H9 (cell line): ENCODE data around the gene OAS2. TPM values are rescaled to one million over a fixed set of nuclear protein-coding genes. Genes with fewer than 3 reads are reported as not detected.

ENCODE experiments used
- DNase-seq: peaks from one replicate; pipeline ENCODE4 v3.0.0-alpha.2; 2017
- H2AFZ ChIP-seq: one replicate; pipeline ENCODE4 v1.6.1; 2013; ENCODE audit warnings: mild to moderate bottlenecking, low read length, control low read depth, moderate library complexity
- H2AK5ac ChIP-seq: 2 replicates; pipeline ENCODE4 v1.6.1; 2013; ENCODE audit warnings: low read length, control low read depth, mixed read lengths; ENCODE audit not compliant: insufficient read length
- H2BK120ac ChIP-seq: one replicate; pipeline ENCODE4 v1.6.1; 2013; ENCODE audit warnings: low read depth, mild to moderate bottlenecking, low read length, control low read depth, inconsistent platforms; ENCODE audit not compliant: poor library complexity, severe bottlenecking
- H2BK12ac ChIP-seq: 2 replicates; pipeline ENCODE4 v1.6.1; 2013; ENCODE audit warnings: low read length, control low read depth, mixed read lengths, low read depth; ENCODE audit not compliant: insufficient read length
- H2BK15ac ChIP-seq: 2 replicates; pipeline ENCODE4 v1.6.1; 2013; ENCODE audit warnings: low read depth, low read length, control low read depth
- H2BK20ac ChIP-seq: one replicate; pipeline ENCODE4 v1.6.1; 2013; ENCODE audit warnings: low read depth, mild to moderate bottlenecking, low read length, control low read depth, inconsistent platforms; ENCODE audit not compliant: poor library complexity, severe bottlenecking
- H2BK5ac ChIP-seq: 2 replicates; pipeline ENCODE4 v1.6.1; 2013; ENCODE audit warnings: low read length, control low read depth, mixed read lengths; ENCODE audit not compliant: insufficient read length
- H3K14ac ChIP-seq: 2 replicates; pipeline ENCODE4 v1.6.1; 2013; ENCODE audit warnings: low read length, control low read depth; ENCODE audit not compliant: insufficient read depth
- H3K18ac ChIP-seq: 2 replicates; pipeline ENCODE4 v1.6.1; 2013; ENCODE audit warnings: low read depth, mild to moderate bottlenecking, mixed read lengths, low read length, control low read depth; ENCODE audit not compliant: insufficient read length
- H3K23ac ChIP-seq: 2 replicates; pipeline ENCODE4 v1.6.1; 2013; ENCODE audit warnings: low read length, control low read depth, mixed read lengths, low read depth; ENCODE audit not compliant: insufficient read length
- H3K23me2 ChIP-seq: 2 replicates; pipeline ENCODE4 v1.6.1; 2013; ENCODE audit warnings: low read depth, mild to moderate bottlenecking, mixed read lengths, low read length, control low read depth; ENCODE audit not compliant: insufficient read length, poor library complexity, severe bottlenecking
- H3K27ac ChIP-seq: 2 replicates; pipeline ENCODE4 v1.5.1; 2013; ENCODE audit warnings: low read length, control low read depth, mixed read lengths, low read depth; ENCODE audit not compliant: insufficient read length
- H3K27me3 ChIP-seq: 2 replicates; pipeline ENCODE4 v1.6.1; 2013; ENCODE audit warnings: low read length, control low read depth, inconsistent platforms; ENCODE audit not compliant: insufficient read depth
- H3K4ac ChIP-seq: 2 replicates; pipeline ENCODE4 v1.6.1; 2013; ENCODE audit warnings: low read depth, mild to moderate bottlenecking, control low read depth, inconsistent platforms, low read length, moderate library complexity
- H3K4me1 ChIP-seq: 2 replicates; pipeline ENCODE4 v1.6.1; 2013; ENCODE audit warnings: low read length, control low read depth, inconsistent platforms; ENCODE audit not compliant: insufficient read depth
- H3K4me2 ChIP-seq: 2 replicates; pipeline ENCODE4 v1.6.1; 2013; ENCODE audit warnings: low read length, control low read depth, mixed read lengths; ENCODE audit not compliant: insufficient read length, insufficient read depth
- H3K56ac ChIP-seq: 2 replicates; pipeline ENCODE4 v1.6.1; 2013; ENCODE audit warnings: low read depth, mild to moderate bottlenecking, mixed read lengths, low read length, control low read depth; ENCODE audit not compliant: insufficient read length
- H3K79me1 ChIP-seq: 2 replicates; pipeline ENCODE4 v1.6.1; 2013; ENCODE audit warnings: low read depth, mild to moderate bottlenecking, moderate library complexity, low read length, control low read depth, inconsistent platforms; ENCODE audit not compliant: insufficient read depth, poor library complexity, severe bottlenecking
- H3K79me2 ChIP-seq: 2 replicates; pipeline ENCODE4 v1.6.1; 2013; ENCODE audit warnings: low read length, control low read depth, inconsistent platforms; ENCODE audit not compliant: insufficient read depth
- H3K9ac ChIP-seq: 2 replicates; pipeline ENCODE4 v1.6.1; 2013; ENCODE audit warnings: low read length, control low read depth, mixed read lengths; ENCODE audit not compliant: insufficient read length; ENCODE audit errors: extremely low read depth
- H3K9me3 ChIP-seq: one replicate; pipeline ENCODE4 v1.6.1; 2013; ENCODE audit warnings: low read depth, low read length, inconsistent platforms; ENCODE audit not compliant: control insufficient read depth
- H3T11ph ChIP-seq: one replicate; pipeline ENCODE4 v1.6.1; 2013; ENCODE audit warnings: mild to moderate bottlenecking, low read length, control low read depth, inconsistent platforms
- H4K20me1 ChIP-seq: one replicate; pipeline ENCODE4 v1.6.1; 2013; ENCODE audit not compliant: control insufficient read depth, insufficient read length, insufficient read depth
- H4K5ac ChIP-seq: 2 replicates; pipeline ENCODE4 v1.6.1; 2013; ENCODE audit warnings: low read depth, mild to moderate bottlenecking, mixed read lengths, low read length, control low read depth; ENCODE audit not compliant: insufficient read length
- H4K8ac ChIP-seq: replicated peaks from 2 replicates; pipeline ENCODE4 v1.6.1; 2013; ENCODE audit warnings: low read length, control low read depth, mixed read lengths, low read depth; ENCODE audit not compliant: insufficient read length
- H4K91ac ChIP-seq: 2 replicates; pipeline ENCODE4 v1.6.1; 2013; ENCODE audit warnings: low read depth, mild to moderate bottlenecking, moderate library complexity, mixed read lengths, low read length, control low read depth; ENCODE audit not compliant: insufficient read length
- H3K27ac Mint-ChIP-seq, 3 experiments: 2 replicates in 2 of 3; 3 replicates in 1 of 3; pipeline ENCODE4 v1.8.0; 2020 to 2021; ENCODE audit warnings: mixed read lengths in 3 of 3, mild to moderate bottlenecking in 1 of 3, moderate library complexity in 1 of 3
- H3K27me3 Mint-ChIP-seq: 2 replicates; pipeline ENCODE4 v1.8.0; 2021; ENCODE audit warnings: low read depth, mild to moderate bottlenecking, moderate library complexity, mixed read lengths
- H3K36me3 Mint-ChIP-seq, 3 experiments: 2 replicates in 2 of 3; 3 replicates in 1 of 3; pipeline ENCODE4 v1.8.0; 2020 to 2021; ENCODE audit warnings: low read depth in 3 of 3, mixed read lengths in 3 of 3; ENCODE audit not compliant: insufficient read depth in 1 of 3
- H3K4me1 Mint-ChIP-seq, 2 experiments: 2 replicates each; pipeline ENCODE4 v1.8.0; 2020; ENCODE audit warnings: mixed read lengths in 2 of 2
- H3K4me3 Mint-ChIP-seq, 2 experiments: 2 replicates in 1 of 2; 3 replicates in 1 of 2; pipeline ENCODE4 v1.8.0; 2020 to 2021; ENCODE audit warnings: mild to moderate bottlenecking in 2 of 2, mixed read lengths in 2 of 2, moderate library complexity in 1 of 2
- H3K9me3 Mint-ChIP-seq, 2 experiments: 2 replicates in 1 of 2; 3 replicates in 1 of 2; pipeline ENCODE4 v1.8.0; 2020; ENCODE audit warnings: mild to moderate bottlenecking in 2 of 2, mixed read lengths in 2 of 2, moderate library complexity in 1 of 2
- WGBS: extraction: QIAGEN DNeasy Blood & Tissue Kit; methylation state at CpG from one replicate; pipeline ENCODE4 v1.1.7; 2013; ENCODE audit warnings: missing lambda C conversion rate, low lambda C conversion rate, mixed read lengths; ENCODE audit not compliant: insufficient read length; ENCODE audit errors: extremely low coverage; 5-methylcytosine and 5-hydroxymethylcytosine counted together
- total RNA-seq: library from RNA; stranded (reverse); gene quantifications from 2 replicates; pipeline ENCODE4 v1.2.1, GENCODE V29; 2021
- TF ChIP-seq, protein P1 (sequence below): fragments of 200-600 bp; sonication (generic); conservative IDR thresholded peaks from 3 replicates; pipeline ENCODE4 v1.8.0; 2021; ENCODE audit warnings: antibody characterized with exemption, mild to moderate bottlenecking

OAS2 gene
- total RNA-seq, 1 experiment from 2014 or later, result not detected

DNA sequence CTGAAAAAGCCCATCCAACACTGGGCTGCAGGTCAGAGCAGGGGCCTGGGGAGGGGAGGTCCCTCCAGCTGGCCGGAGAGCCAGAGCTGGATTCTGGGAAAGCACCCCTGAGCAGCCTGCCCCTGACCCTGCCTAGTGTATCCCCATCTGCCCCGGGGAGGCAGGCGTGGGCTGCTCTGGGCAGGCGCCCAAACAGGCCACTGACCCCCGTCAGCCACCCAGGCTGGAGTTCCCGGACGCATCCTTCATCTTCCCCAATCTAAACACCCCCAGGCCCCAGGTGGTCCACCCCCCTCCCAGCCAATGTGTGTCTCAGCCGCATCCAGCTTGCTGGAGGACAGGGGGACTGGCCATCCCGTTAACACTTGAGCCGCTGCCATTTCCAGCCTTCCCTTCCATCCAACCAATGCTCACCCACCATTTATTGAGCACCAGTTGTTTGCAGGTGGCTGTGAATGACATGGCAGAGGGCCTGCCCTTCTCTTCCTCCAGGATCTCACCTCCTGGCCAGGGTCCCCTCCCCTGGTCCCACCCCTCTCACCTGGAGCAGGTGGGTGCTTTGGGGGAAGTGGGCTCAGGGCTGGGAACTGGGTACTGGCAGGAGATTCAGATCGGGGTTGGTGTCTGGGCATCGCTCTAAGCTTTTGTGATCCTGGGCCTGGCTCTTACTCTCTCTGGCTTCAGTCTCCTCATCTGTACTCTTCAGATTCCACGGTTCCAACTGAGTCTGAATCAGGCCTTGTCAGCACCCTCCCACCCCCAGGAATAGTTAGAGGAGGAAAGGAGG, 77.5 kb downstream of the OAS2 start:
- no peak overlapping the region for H3K18ac ChIP-seq
- no peaks in the 10 kb centered on the region for H3K9me3 ChIP-seq
- H3K79me2 ChIP-seq, result no peaks in the 10 kb centered on the region
- H4K5ac ChIP-seq, result no peak overlapping the region
- Mint-ChIP-seq H3K27ac (no peak overlapping the region), H3K27me3 (peaks cover 59% of the 10 kb centered on the region), H3K9me3 (no peaks in the 10 kb centered on the region), H3K4me3 (peak overlapping the region; percentile 59 to 79), H3K4me1 (0 out of 4 replicates have a peak, but pooled peaks cover 0 to 3% of the 10 kb centered on the region in 2 experiments), H3K36me3 (no peaks in the 10 kb centered on the region; a peak in 1 of 7 replicates)
- H3T11ph ChIP-seq, result no peak overlapping the region
- H3K56ac ChIP-seq, result no peak overlapping the region
- H4K91ac ChIP-seq, result no peak overlapping the region
- no peak overlapping the region for H2BK5ac ChIP-seq
- WGBS, result no CpG with 5 or more reads among the region's 13 CpGs
- H3K9ac ChIP-seq, result no peak overlapping the region
- no peak overlapping the region for H2BK120ac ChIP-seq
- H2AFZ ChIP-seq, result no peak overlapping the region
- no peak overlapping the region for H3K4ac ChIP-seq
- TF ChIP-seq, protein P1, sequence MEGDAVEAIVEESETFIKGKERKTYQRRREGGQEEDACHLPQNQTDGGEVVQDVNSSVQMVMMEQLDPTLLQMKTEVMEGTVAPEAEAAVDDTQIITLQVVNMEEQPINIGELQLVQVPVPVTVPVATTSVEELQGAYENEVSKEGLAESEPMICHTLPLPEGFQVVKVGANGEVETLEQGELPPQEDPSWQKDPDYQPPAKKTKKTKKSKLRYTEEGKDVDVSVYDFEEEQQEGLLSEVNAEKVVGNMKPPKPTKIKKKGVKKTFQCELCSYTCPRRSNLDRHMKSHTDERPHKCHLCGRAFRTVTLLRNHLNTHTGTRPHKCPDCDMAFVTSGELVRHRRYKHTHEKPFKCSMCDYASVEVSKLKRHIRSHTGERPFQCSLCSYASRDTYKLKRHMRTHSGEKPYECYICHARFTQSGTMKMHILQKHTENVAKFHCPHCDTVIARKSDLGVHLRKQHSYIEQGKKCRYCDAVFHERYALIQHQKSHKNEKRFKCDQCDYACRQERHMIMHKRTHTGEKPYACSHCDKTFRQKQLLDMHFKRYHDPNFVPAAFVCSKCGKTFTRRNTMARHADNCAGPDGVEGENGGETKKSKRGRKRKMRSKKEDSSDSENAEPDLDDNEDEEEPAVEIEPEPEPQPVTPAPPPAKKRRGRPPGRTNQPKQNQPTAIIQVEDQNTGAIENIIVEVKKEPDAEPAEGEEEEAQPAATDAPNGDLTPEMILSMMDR, result no peak
- no peak overlapping the region for H3K27ac ChIP-seq
- H3K23me2 ChIP-seq, result no peaks in the 10 kb centered on the region
- H3K79me1 ChIP-seq, result no peaks in the 10 kb centered on the region
- no peak overlapping the region for H4K8ac ChIP-seq
- no peak overlapping the region for H2AK5ac ChIP-seq
- H3K27me3 ChIP-seq, result peaks cover 14% of the 10 kb centered on the region
- H3K23ac ChIP-seq, result no peak overlapping the region
- H2BK15ac ChIP-seq, result no peak overlapping the region
- no peak overlapping the region for H2BK12ac ChIP-seq
- H3K4me1 ChIP-seq, result no peaks in the 10 kb centered on the region
- no peak overlapping the region for H2BK20ac ChIP-seq
- H3K4me2 ChIP-seq, result no peak overlapping the region
- H3K14ac ChIP-seq, result no peak overlapping the region
- no peak for DNase-seq
- no peaks in the 10 kb centered on the region for H4K20me1 ChIP-seq
